HFF-Myc (cell line): ENCODE data around the gene ANKS6.

Experiments
- DNase-seq: peaks from one replicate; pipeline ENCODE4 v3.0.0-alpha.2; 2011; ENCODE audit warnings: low read depth; ENCODE audit errors: extremely low read depth
- H3K4me3 ChIP-seq: replicated peaks from 2 replicates; pipeline ENCODE4 v1.5.1; 2011; ENCODE audit warnings: low read depth, mild to moderate bottlenecking, control low read depth, low read length
- CTCF ChIP-seq: IDR thresholded peaks from 2 replicates; pipeline ENCODE4 v1.5.1; 2012; ENCODE audit warnings: mild to moderate bottlenecking, low read depth, low read length, control low read depth; ENCODE audit errors: missing control alignments

ANKS6 gene

GRCh38 chr9:98796364-98797101 is at the start of gene ANKS6:
Gene ANKS6 (minus strand): TSS chr9:98796555. CDS start chr9:98796491, 64 bp downstream.
- TF ChIP-seq CTCF, result no peak
- H3K4me3 ChIP-seq, result peak within 1 kb of the TSS; percentile 62
- DNase-seq, result peak; percentile 17

DNA sequence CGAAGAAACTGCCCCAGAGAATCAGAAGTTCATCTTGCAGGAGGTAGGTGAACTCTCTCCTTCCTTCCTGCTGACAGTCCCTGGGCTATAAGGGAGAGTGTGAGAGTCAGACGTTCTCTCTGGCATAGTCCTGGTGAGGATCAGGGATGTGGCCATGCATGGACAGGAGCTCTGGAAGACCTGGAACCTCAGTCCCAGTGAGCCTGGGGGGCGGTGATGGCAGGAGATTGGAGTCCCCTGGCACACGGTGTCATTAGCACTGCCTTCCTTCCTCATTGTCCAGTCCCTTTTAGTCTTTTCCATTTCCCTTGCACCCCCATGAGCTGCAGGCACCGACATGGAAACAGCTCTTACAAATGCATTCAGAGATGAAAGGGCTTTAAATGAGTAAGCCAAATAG is 49.7 kb upstream of the ANKS6 start:
- no peak for DNase-seq
- no peak for TF ChIP-seq CTCF
- no peak overlapping the region for H3K4me3 ChIP-seq

GRCh38 chr9:98842510-98842909 is 46.2 kb upstream of the ANKS6 start:
- H3K4me3 ChIP-seq, result no peak overlapping the region
- no peak for TF ChIP-seq CTCF
- no peak for DNase-seq

DNA sequence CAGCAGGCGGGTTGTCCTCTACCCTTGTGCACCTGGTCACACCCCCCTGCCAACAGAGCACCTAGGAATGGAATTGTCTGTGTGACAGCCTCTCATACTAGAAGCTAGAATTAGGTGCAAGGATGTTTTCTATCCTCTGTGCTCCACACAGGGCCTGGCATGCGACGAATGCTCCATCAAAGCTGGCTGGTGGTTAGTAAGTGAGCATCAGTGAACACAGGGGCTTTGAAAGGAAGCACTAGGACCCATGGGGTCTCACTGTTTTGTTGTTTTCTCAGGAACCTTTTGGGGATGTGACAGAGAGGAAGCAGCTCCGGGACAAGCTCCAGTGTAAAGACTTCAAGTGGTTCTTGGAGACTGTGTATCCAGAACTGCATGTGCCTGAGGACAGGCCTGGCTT is 43.4 kb upstream of the ANKS6 start:
- no peak for TF ChIP-seq CTCF
- no peak for DNase-seq
- no peak overlapping the region for H3K4me3 ChIP-seq

DNA sequence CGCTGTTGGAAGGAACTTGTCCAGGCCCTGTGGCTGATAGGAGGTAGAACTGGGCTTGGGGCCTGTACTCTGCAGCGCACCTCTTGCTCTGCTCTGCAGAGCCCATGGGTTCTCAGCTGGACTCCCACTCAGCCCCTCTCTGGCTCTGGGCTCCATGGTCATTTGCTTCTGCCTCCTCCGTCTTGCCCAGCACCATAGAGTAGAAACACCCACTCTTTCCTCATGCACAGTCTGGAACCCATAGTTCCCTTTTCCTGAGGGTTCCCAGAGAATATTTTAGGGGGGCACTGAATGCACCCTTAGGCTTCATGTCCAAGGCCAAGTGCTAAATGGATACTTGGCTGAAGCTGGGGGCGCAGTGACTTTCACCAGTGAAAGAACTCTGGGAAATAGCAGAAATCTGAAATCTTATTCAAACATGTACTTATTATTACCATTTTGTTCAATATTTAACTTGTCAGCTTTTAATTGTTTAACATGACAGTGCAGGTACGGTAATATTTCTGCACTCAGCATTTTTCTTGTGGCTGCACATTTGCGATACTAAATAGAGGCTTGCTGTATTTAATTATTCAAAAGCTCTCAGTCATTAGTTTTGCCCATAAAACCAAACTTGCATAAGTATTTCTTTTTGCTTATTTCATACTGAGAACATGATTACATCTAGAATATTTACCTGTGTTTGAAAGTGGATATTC is 42.7 kb upstream of the ANKS6 start:
- DNase-seq, result no peak

GRCh38 chr9:98838155-98838867 is 42.0 kb upstream of the ANKS6 start:
- no peak overlapping the region for H3K4me3 ChIP-seq
- DNase-seq, result no peak
- no peak for TF ChIP-seq CTCF

More for the DNA sequence above, 42.7 kb upstream of the ANKS6 start:
- no peak for TF ChIP-seq CTCF
- no peak overlapping the region for H3K4me3 ChIP-seq
